Fibroblast of skin of left biceps (primary cell): ENCODE measurements around the gene EFCAB3.
"Not testable (repeated sequence)": the region's sequence is repeated elsewhere in the genome, so short reads cannot be mapped to it uniquely, and the experiment has no call there.

Experiments
- DNase-seq, 2 experiments: peaks; one replicate each; pipeline ENCODE4 v3.0.0-alpha.2; 2013; ENCODE audit warnings: low read depth in 2 of 2

Gene EFCAB3

GRCh38 chr17:62464422-62464821, 84.1 kb downstream of the EFCAB3 start:
- DNase-seq: not testable (repeated sequence)

GRCh38 chr17:62465271-62465670, 84.9 kb downstream of the EFCAB3 start:
- not testable (repeated sequence) for DNase-seq
